ENCODE measurements around the gene GSK3A.

GSK3A gene

GRCh38 chr19:42269478-42270345 lies 27.3 kb upstream of the GSK3A start (continued):
- TF ChIP-seq, protein P1, sequence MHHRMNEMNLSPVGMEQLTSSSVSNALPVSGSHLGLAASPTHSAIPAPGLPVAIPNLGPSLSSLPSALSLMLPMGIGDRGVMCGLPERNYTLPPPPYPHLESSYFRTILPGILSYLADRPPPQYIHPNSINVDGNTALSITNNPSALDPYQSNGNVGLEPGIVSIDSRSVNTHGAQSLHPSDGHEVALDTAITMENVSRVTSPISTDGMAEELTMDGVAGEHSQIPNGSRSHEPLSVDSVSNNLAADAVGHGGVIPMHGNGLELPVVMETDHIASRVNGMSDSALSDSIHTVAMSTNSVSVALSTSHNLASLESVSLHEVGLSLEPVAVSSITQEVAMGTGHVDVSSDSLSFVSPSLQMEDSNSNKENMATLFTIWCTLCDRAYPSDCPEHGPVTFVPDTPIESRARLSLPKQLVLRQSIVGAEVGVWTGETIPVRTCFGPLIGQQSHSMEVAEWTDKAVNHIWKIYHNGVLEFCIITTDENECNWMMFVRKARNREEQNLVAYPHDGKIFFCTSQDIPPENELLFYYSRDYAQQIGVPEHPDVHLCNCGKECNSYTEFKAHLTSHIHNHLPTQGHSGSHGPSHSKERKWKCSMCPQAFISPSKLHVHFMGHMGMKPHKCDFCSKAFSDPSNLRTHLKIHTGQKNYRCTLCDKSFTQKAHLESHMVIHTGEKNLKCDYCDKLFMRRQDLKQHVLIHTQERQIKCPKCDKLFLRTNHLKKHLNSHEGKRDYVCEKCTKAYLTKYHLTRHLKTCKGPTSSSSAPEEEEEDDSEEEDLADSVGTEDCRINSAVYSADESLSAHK (tag by site-specific recombination; IDR thresholded peaks at IDR 0.05): 0 out of 2 replicates have a peak, but pooled peaks have one; percentile 8
- TF ChIP-seq ZNF175 (tag by site-specific recombination; IDR thresholded peaks at IDR 0.05): 0 out of 2 replicates have a peak, but pooled peaks have one; percentile 59
- TF ChIP-seq ZBTB48 (tag by site-specific recombination; IDR thresholded peaks at IDR 0.05): peak; percentile 45; the same call in 1 of the 2 replicates

- CTCF ChIA-PET: interaction anchor here (1.4 to 2.7 kb wide), 2 partner anchors 11 to 24 kb away, joined by 3 to 28 read pairs; no protein-coding TSS in a partner anchor
- Histone ChIP-seq H3K4me3 (ENCODE audit: low read depth, low read length) (peak within 1 kb of the TSS; percentile 77), H3K36me3 (ENCODE audit: control insufficient read depth in 2 of 2, insufficient read depth in 1 of 2, low read length in 2 of 2) (peaks cover 5 to 27% of the 10 kb centered on the region in 2 experiments), H3K9me3 (ENCODE audit: control insufficient read depth, insufficient read depth, low read depth, low read length) (no peaks in the 10 kb centered on the region), H3K4me1 (ENCODE audit: control insufficient read depth, insufficient read depth, low read length) (peaks cover 16% of the 10 kb centered on the region), H3K27ac (ENCODE audit: extremely low read depth, low read depth, low read length) (peak within 1 kb of the TSS; percentile 98)
- POLR2A ChIA-PET: interaction anchor here (1.0 to 2.7 kb wide), 4 partner anchors 9 to 26 kb away, joined by 6 to 18 read pairs (median 10); partner anchors contain the start of gene GSK3A
- TF ChIP-seq, protein P2, sequence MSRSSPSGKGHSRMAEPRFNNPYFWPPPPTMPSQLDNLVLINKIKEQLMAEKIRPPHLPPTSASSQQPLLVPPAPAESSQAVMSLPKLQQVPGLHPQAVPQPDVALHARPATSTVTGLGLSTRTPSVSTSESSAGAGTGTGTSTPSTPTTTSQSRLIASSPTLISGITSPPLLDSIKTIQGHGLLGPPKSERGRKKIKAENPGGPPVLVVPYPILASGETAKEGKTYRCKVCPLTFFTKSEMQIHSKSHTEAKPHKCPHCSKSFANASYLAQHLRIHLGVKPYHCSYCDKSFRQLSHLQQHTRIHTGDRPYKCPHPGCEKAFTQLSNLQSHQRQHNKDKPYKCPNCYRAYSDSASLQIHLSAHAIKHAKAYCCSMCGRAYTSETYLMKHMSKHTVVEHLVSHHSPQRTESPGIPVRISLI (tag by site-specific recombination; IDR thresholded peaks at IDR 0.05): peak; percentile 97
- TF ChIP-seq, protein P3, sequence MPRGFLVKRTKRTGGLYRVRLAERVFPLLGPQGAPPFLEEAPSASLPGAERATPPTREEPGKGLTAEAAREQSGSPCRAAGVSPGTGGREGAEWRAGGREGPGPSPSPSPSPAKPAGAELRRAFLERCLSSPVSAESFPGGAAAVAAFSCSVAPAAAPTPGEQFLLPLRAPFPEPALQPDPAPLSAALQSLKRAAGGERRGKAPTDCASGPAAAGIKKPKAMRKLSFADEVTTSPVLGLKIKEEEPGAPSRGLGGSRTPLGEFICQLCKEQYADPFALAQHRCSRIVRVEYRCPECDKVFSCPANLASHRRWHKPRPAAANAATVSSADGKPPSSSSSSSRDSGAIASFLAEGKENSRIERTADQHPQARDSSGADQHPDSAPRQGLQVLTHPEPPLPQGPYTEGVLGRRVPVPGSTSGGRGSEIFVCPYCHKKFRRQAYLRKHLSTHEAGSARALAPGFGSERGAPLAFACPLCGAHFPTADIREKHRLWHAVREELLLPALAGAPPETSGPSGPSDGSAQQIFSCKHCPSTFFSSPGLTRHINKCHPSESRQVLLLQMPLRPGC (tag by site-specific recombination; IDR thresholded peaks at IDR 0.05): no peak
- TF ChIP-seq ZNF548 (tag by site-specific recombination; IDR thresholded peaks at IDR 0.05) (no peak), ZNF626 (tag by site-specific recombination; IDR thresholded peaks at IDR 0.05) (no peak), ZNF341 (tag by site-specific recombination; IDR thresholded peaks at IDR 0.05; ENCODE audit: low read depth) (no peak; the same call in 1 of the 2 replicates), IKZF3 (tag by site-specific recombination; IDR thresholded peaks at IDR 0.05) (no peak), ZNF274 (IDR thresholded peaks at IDR 0.05; ENCODE audit: low read length) (no peak), ZNF274 (tag by site-specific recombination; IDR thresholded peaks at IDR 0.05; ENCODE audit: borderline replicate concordance) (no peak), SALL2 (tag by site-specific recombination; IDR thresholded peaks at IDR 0.05; ENCODE audit: borderline replicate concordance) (no peak), ZNF423 (tag by site-specific recombination; IDR thresholded peaks at IDR 0.05) (no peak), HOXC10 (CRISPR knock-in tag; IDR thresholded peaks at IDR 0.05) (no peak), ZNF677 (tag by site-specific recombination; IDR thresholded peaks at IDR 0.05) (no peak), ZNF24 (tag by site-specific recombination; IDR thresholded peaks at IDR 0.05) (no peak), ZNF670 (tag by site-specific recombination; IDR thresholded peaks at IDR 0.05; ENCODE audit: low read depth) (no peak), ZNF701 (tag by site-specific recombination; IDR thresholded peaks at IDR 0.05) (no peak), ZNF621 (tag by site-specific recombination; IDR thresholded peaks at IDR 0.05) (no peak)
- TF ChIP-seq, protein P4, sequence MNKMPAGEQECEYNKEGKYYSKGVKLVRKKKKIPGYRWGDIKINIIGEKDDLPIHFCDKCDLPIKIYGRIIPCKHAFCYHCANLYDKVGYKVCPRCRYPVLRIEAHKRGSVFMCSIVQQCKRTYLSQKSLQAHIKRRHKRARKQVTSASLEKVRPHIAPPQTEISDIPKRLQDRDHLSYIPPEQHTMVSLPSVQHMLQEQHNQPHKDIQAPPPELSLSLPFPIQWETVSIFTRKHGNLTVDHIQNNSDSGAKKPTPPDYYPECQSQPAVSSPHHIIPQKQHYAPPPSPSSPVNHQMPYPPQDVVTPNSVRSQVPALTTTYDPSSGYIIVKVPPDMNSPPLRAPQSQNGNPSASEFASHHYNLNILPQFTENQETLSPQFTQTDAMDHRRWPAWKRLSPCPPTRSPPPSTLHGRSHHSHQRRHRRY (tag by site-specific recombination; IDR thresholded peaks at IDR 0.05): no peak
- TF ChIP-seq, protein P5, sequence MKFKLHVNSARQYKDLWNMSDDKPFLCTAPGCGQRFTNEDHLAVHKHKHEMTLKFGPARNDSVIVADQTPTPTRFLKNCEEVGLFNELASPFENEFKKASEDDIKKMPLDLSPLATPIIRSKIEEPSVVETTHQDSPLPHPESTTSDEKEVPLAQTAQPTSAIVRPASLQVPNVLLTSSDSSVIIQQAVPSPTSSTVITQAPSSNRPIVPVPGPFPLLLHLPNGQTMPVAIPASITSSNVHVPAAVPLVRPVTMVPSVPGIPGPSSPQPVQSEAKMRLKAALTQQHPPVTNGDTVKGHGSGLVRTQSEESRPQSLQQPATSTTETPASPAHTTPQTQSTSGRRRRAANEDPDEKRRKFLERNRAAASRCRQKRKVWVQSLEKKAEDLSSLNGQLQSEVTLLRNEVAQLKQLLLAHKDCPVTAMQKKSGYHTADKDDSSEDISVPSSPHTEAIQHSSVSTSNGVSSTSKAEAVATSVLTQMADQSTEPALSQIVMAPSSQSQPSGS (tag by site-specific recombination; IDR thresholded peaks at IDR 0.05; ENCODE audit: low read depth): no peak
- TF ChIP-seq, protein P6, sequence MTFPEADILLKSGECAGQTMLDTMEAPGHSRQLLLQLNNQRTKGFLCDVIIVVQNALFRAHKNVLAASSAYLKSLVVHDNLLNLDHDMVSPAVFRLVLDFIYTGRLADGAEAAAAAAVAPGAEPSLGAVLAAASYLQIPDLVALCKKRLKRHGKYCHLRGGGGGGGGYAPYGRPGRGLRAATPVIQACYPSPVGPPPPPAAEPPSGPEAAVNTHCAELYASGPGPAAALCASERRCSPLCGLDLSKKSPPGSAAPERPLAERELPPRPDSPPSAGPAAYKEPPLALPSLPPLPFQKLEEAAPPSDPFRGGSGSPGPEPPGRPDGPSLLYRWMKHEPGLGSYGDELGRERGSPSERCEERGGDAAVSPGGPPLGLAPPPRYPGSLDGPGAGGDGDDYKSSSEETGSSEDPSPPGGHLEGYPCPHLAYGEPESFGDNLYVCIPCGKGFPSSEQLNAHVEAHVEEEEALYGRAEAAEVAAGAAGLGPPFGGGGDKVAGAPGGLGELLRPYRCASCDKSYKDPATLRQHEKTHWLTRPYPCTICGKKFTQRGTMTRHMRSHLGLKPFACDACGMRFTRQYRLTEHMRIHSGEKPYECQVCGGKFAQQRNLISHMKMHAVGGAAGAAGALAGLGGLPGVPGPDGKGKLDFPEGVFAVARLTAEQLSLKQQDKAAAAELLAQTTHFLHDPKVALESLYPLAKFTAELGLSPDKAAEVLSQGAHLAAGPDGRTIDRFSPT (tag by site-specific recombination; IDR thresholded peaks at IDR 0.05): no peak
These were observed 26.5 kb upstream of the GSK3A start, which contains the start of gene CIC for GRCh38 chr19:42268704-42269477. Gene CIC, plus strand, starts transcription at chr19:42269252. Its CDS starts 2,532 bp downstream, at chr19:42271784.
